NCI-H1436 (cell line): Measurements from ENCODE around the gene CRACR2A.

Source experiments
- DNase-seq: peaks from one replicate; lab custom pipeline; 2025; lab: John Stamatoyannopoulos, UW

CRACR2A gene

DNA sequence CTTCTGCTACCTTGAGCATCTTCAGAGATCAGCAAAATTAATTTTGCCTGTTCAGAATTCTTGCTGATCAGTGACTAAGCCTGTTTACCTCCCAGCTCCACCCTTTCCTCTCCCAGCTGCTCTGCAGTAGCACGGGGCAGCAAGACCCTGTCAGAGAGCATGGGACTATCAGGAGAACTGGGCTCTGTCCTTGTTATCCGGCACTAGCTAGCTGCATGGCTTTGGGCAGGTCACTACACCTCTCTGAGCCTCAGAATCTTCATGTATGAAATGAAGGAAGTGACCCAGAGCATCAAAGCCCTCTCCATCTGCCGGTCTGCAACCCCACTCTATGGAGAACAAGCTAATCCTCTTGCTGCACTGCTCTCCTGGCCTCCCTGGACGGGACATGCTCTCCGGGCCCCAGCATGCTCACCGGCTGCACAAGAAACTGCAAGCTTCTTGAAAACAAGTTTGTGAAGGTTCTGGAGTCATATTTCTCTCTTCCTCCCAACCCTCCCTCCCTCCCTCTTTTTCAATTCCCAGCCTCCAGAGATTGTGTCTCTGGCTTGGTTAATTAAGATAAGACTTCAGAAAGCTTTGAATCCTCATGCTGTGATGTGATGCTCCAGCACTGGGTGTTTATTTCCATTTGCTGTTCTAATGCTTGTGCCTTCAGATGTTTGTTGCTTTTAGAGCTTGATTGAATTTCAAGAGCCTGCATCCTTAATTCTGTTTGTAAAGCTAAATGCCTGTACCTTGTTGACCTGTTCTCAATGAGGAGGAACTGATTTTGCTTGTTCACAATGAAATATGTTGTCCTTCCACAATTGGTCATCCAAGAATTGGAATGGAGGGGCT, 101.1 kb downstream of the CRACR2A start:
- no peak for DNase-seq

DNA sequence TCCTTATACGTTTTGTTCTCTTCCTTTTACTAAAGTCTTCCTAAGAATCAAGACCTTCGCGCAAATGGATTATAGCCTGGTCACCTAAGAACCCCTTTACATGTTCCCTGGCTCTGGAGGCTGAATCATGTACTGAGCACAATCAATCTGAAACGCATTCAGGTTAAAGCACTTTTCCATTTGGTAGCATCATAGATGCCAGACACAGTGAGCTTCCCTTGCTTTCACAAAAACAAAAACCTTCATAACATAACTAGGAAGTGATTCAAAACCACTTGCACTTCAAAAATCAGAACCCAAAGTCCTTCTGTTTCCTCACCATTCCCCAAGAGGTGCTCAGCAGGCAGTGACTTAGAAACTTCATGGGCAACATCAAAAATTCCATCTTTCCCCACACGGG, 105.4 kb downstream of the CRACR2A start:
- DNase-seq, result no peak

DNA sequence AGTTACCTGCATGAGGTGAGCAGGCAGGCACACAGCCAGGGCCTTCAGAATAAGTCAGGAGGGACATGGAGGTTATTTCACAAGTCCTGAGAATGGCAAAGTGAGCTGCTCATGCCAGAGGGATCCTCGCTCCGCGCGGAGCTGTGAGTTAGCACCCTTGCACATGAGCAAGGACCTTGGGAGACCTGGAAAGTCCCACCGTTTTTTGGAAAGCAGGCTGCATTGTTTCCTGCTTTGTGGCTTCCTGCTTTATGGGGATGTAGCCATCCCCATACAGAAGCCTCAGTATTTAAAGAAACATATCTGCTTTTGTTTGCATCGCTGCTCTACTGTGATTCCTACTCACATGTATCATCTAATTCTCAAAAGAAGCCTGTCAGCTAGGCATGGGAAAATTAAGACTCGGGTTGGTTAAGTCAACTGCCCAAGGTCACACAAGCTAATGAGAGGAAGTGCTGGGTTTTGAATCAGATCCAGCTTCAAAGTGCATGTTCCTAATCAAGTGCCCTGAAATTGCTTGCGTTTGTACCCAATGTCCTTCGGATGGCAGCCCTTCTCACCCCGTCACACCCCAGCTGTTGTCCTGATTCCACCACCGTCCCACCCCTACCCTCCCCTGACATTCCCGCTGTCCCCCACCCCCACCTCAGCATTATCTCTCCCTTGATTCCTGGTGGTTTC, 106.2 kb downstream of the CRACR2A start:
- DNase-seq, result no peak

DNA sequence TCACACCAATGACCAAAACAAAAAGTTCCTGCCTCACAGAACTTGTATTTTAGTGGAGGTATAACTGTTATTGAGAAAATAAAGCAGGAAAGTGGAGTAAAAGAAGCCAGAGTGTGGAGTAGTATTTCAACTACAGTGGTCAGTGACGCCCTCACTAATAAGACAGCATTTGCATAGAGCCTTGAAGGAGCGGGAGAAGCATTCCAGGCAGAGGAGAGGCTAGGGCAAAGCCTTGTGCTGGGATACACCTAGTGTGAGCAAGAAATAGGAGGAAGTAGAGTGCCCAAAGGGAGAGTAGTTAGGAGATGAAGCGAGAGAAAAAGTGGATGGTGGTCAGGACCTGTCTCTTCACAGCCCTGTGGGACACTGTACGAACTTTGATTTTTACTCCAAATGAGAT, 107.8 kb downstream of the CRACR2A start:
- DNase-seq, result no peak

DNA sequence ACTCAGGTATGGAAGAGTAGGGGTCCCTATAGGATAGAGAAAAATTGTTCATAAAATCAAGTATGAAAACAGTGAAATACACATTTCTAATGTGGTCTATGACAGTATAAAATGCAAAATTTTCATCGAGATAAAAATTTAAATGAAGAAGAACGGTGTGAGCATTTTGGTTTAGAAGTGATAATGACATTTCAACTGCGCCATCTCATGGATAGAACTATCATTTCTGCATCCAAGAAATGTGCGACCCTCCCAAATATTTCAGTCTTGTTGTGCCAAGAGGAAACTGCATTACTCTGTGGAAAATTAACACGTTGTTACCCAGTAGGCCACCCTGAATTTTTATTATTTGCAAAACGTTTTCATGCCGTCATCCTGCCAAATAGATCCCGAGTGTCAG, 108.8 kb downstream of the CRACR2A start:
- DNase-seq, result no peak

DNA sequence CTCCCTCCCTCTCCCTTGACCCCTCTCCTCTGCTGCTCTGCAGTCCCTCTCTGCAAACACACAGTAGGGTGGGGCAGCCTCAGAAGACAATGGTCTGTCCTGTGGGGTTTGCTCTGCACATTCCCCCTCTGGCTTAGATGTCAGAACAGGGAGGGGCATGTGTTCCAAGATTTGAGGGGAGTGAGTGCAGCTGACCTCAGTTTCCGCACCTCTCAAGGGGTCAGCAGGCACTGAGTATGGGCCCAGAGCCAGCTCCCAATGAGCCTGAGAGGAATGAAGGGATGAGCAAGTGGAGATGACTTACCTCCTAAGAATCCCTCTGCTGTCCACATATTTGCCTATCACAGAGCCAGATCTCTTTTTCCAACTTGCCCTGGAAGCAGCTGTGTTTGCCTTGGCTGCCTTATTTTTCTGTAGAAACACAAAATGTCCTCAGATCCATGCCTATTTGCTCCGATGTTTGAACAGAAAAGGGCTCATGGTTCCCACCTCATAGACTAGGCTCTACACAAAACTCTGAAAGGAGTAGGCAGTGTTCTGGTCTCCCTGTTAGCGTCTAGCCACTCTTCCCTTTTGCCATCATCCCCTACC, 111.4 kb downstream of the CRACR2A start:
- DNase-seq, result no peak

DNA sequence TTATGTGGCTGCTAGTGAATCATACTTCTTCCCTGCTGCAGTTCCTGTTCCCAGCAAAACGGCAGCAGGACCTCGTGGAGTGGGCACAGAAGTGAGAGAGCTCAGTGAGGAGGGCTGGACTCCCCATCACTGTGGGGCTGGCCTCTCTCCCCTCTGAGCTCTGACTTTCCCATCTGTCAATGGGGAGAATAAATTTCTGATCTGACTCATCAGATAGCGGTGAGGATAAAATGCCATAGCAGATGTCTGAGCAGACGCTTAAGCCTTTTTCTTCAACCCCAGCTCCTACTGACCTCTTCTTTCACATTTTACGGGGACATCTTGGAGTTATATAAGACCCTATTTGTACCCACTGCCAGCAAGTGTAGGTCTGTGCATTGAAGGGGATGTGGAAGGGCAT, 116.6 kb downstream of the CRACR2A start:
- DNase-seq, result no peak

DNA sequence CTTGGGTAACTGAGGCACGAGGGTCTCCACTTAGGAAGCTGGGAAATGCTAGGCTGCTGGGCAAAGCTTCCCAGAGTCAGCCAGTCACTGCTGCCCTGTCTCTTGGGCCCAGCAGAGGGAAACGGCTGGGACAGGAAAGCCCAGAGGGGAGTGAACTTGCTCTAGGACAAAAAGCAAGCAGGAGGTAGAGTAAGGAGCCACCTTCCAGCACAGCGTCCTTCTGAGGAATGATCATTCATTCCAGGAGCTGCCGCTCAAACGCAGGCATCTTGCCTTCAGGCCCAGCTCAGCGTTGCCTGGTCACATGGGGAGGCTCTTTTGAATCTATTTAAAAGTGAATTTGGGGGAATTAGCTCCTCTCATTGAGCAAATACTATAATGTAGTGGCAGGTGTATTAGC, 118.6 kb downstream of the CRACR2A start:
- no peak for DNase-seq

DNA sequence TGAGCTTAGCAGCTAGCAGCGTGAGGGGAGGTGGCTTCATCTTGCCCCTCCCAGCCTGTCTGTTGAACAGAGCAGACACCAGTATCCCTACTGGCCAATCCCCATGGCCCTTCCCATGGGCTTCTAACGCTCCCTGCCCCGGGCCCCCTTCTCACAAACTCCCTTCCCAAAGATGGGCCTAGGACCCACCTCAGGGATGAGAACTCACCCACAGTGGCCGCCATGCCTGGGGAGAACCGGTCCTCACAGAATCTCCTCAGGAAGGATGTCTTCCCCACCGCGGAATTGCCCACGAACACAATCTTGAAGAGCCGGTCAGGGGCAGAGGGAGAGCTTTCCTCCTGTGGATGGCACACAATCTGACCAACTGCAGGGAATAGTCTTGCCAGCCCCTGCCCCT, 119.5 kb downstream of the CRACR2A start:
- no peak for DNase-seq

DNA sequence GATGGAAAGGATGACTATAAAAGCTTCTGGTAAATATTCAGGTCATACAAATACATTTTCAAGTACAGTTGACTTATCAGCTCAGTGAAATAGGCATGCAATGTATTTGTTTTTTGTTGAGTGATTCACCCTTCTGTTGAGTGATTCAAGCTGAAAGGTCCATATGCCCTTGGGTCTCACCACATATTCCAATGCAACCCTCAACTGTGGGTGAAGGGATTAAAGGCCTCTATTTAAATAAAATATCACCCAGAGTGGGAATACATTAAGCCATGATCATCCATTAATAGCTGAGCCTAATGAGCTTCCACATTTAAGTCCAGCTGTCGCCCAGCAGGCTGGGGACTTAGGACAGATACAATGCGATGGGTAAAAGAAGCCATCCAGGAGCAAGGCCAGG, 120.2 kb downstream of the CRACR2A start:
- no peak for DNase-seq

DNA sequence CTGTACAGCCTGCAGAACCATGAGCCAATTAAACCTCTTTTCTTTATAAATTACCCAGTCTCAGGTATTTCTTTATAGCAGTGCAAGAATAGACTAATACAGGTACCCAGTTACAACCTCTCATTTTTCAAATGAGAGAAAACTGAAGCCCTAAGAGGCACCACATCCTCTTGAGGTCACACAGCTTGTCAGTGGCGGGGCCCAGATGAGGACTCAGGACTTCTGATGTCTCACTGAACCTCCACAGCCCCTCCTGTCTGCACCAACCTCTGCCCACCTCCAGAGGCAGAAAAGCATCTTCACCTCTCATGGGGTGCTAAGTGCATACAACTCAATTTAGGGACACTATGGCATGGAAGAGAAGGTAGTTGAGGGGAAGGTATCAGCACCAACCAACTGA, 120.7 kb downstream of the CRACR2A start:
- no peak for DNase-seq

DNA sequence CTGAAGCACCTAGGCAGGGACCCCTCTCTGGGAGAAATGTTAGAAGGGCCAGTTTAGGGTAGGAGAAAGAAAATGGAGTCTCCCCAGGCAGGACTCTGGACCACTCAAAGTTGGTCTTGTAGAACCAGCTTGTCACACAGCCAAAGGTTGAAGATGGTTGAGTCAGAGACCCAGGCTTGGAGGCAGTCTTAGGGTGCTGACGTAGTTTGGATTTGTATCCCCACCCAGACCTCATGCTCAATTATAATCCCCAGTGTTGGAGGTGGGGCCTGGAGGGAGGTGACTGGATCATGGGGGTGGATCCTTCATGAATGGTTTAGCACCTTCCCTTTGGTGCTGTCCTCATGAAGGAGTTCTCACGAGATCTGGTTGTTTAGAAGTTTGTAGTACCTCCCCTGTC, 121.2 kb downstream of the CRACR2A start:
- DNase-seq, result no peak

DNA sequence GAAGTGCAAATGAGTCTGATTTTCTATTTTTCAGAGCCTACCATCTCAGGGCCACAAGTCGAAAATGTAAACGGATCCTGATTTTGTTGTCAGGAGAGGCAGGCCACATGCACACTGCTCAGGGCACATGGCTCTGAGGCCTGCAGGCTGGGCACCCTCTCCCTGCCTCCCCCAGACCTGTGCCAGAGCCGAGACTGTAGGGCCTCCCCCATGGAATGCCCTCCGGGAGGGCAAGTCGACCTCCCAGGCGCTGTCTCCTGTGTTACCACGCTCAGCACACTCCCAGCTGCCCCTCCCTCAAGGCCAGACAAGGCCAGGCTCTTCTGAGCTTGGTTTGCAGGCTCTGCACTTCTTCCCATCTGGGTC, 121.7 kb downstream of the CRACR2A start:
- no peak for DNase-seq

DNA sequence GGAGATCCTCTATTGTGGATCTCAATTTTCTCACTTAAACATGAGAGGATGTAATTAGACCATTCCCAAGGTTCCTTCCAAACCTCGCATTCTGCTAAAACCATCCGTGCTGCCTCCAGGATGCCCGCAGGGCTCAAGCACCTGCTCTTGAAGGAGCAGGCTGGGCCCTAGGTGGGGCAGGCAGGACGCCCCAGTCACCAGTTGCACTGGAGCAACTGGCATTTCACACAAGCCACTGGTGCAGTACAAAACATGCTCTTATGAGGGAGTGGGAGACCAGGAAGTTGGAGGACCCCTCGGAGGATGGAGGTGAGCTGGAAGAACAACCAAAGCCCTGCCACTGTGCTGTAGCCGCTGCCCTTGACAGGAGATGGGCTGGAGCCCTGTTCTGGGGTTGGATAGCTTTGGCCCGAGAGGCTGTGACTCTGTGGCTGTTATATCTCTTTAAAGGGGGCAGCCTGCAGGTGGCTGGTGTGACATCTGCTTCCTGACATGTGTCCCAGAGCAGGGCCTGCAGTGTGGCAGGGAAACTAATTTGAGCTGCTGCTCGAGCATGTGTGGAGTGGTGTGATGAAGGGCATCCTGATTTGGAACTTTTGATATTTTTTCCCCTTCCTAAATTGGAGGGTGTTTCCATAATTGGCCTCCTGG, 122.2 kb downstream of the CRACR2A start:
- no peak for DNase-seq

DNA sequence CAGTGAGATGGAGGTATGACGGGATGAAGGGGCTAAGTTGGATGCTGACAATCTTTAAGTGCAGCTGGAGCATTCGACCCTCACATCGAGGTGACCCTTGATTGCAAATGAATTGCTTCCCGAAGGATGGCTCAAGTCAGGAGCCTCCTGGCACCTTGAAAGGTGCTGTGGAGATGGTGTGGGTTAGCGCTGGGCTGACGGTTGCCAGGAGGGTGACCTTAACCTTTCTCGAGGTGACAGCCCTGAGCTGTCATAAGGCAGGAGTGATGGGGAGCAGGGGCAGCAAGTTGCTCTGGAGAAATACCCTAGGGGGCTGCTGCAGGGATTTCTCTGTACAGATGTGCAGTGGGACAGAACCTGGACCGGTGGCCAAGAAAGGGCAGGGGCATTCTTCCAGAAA, 122.8 kb downstream of the CRACR2A start:
- no peak for DNase-seq

DNA sequence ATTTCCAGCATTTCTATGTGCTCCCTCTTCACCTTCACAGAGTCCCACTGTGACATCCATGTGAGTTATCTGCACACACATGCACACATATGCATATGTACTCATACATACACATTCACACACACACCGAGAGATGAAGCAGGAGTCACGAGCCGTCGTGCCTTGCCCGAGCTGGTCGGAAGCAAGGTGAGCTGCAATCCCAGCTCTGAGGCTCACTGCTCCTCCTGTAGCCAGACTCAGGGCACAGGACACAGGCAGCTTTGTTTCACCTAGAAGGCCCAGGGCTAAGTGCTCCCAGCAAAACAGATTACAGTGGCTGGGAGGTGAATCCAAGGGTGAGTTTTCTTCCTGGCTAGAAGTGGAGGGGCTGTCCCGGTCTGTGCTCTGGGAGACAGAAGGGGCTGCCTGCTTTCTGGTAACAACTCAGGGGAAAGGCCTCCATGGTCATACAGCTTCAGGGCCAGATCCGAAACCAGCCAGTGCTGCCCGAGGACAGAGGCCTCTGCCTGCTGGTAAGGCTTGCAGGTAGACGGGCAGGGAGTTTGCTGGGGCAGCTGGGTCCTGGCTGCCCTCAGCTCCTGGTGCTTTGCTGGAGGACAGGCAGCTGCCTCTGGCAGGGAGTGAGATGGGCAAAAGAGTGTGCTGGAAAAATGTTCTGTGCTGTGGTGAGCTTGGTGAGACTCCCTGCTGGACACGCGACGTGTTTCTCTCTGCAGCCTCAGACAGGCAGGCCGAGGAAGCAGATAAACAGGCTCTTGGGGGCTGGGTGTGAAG, 123.7 kb downstream of the CRACR2A start:
- no peak for DNase-seq

DNA sequence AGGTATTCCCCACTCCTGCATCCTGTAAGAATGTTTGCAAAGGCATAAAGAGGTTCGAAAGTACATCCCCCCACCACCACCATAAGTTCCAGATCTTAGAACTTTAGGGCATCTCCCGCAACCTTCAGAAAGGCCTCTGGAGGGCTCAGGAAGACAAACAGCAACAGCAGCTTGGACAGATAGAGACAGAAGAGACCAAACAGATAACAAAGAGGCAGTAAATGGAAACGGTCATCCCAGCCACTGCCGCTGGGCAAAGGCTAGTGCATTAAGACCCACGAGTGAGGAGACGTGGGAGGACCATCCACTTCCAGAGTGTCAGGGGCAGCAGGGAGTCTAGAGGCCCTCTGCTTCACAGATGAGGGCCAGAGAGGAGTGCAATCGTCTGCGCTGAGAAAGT, 124.3 kb downstream of the CRACR2A start:
- no peak for DNase-seq

DNA sequence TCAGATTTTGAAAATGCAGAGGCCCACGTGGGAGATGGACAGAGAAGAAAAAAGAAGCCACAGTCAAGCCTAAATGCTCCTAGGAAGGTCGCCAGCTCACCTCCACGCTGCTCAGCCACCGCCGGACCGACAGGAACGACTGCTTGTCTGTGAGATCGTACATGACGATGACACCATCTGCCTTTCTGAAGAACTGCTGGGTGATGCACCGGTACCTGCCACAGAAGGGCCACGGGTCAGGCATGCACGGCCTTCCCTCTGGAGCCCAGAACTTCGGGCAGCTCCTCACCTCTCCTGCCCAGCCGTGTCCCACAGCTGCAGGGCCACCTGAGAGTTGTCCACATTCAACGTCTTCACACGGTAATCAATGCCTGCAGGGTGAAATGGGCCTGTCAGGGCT, 125.6 kb downstream of the CRACR2A start:
- DNase-seq, result no peak

DNA sequence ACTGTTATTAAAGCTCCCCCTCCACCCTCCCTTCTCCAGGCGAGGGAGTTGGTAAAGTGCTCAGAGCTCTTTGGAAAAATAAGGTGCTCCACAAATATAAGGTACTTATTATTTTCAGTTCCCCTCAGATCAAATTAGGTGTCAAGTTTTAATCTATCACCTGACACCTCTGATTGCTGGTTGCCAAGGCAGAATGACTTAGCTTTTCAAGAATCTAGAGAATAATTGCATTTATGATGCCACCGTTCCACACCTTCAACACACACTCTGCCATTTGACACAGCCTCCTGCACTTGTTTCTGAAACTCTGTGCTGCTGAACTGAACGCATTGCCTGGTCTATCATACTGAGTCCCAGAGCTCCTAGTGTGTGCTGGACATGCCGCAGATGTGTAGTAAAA, 128.6 kb downstream of the CRACR2A start:
- no peak for DNase-seq

DNA sequence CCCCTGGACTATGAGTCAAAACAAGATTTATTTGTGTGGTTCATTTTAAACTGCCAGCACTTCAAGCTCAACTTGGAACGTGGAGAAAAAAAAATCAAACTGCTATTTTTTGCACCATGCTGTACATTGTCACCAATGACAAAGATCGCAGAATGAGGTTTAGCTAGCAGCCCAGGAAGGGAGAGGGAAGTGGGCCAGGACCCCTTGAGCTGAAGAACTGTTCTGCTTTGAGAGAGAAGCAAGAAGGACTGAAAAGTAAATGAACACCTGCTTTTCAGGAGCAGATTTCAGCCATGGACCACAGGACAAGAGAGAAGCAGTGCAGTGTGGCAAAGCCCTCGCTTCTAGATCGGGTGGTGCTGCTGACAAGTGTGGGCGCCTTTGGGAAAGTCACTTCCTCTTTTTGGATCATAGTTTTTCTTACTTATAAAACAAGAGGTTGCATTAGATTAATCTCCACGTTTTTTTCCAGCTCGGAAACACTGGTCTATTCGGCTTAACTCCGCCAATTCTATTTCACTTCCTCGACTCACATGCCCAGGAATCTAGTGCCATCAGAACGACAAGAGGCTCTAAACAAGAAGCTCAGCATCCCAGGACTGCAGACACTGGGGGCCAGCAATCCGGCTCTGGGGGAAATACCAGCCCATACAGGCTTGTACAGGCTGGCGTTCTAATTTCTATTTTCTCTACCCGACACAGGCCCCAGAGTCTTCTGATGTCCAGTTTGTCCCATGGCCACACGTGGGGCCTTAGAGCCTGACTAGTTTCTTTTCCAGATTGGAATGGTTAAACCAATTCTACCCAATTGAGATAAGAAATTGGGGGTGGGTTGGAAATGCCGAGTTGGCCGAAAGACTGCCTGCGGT, 129.9 kb downstream of the CRACR2A start:
- DNase-seq, result no peak
